WERI-Rb-1 (cell line): ENCODE measurements around the gene CTNNA3.

Experiments used
- DNase-seq: peaks from one replicate; pipeline ENCODE4 v3.0.0-alpha.2; 2020
- H3K27ac ChIP-seq: fragments of 250-450 bp; sonication (Bioruptor Pico); 2 replicates; pipeline ENCODE4 v1.5.1; 2020; ENCODE audit warnings: mild to moderate bottlenecking, moderate library complexity
- H3K27me3 ChIP-seq: fragments of 250-450 bp; sonication (Bioruptor Pico); 2 replicates; pipeline ENCODE4 v1.5.1; 2021; ENCODE audit warnings: mild to moderate bottlenecking, low read depth, moderate library complexity; ENCODE audit not compliant: insufficient read depth, severe bottlenecking
- H3K36me3 ChIP-seq: fragments of 250-450 bp; sonication (Bioruptor Pico); 2 replicates; pipeline ENCODE4 v1.5.1; 2020; ENCODE audit warnings: mild to moderate bottlenecking, moderate library complexity
- H3K4me3 ChIP-seq: 2 replicates; pipeline ENCODE4 v1.5.1; 2011; ENCODE audit warnings: low read depth, mild to moderate bottlenecking, control low read depth, low read length
- H3K9me3 ChIP-seq: fragments of 250-450 bp; sonication (Bioruptor Pico); 2 replicates; pipeline ENCODE4 v1.5.1; 2021; ENCODE audit warnings: mild to moderate bottlenecking, moderate library complexity; ENCODE audit not compliant: severe bottlenecking
- TF ChIP-seq, protein P1 (sequence below): IDR thresholded peaks from 2 replicates; pipeline ENCODE4 v1.5.1; 2011; ENCODE audit warnings: low read depth, mild to moderate bottlenecking, control low read depth, inconsistent platforms, low read length

CTNNA3 gene

DNA sequence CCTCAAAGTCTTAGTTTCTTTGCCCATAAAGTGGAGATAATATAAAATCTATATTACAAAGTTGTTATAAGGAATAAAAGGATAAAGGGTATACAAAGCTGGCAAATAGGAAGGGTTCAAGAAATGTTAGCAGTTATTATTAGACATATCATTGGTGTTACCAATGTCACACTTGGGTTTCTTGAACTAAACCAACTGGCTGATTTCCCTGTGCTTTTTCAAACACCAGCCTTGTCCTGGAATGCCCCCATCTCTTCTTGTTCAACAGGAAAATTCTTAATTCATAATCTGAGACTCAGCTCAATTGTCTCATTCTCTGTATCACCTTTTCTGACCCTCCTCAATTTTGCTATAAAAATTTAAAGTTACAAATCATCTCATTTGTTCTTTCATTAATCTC lies 913.9 kb downstream of the CTNNA3 start:
- no peak overlapping the region for H3K27ac ChIP-seq
- DNase-seq, result no peak
- no peaks in the 10 kb centered on the region for H3K36me3 ChIP-seq
- H3K27me3 ChIP-seq, result no peaks in the 10 kb centered on the region
- no peak overlapping the region for H3K4me3 ChIP-seq
- TF ChIP-seq, protein P1, sequence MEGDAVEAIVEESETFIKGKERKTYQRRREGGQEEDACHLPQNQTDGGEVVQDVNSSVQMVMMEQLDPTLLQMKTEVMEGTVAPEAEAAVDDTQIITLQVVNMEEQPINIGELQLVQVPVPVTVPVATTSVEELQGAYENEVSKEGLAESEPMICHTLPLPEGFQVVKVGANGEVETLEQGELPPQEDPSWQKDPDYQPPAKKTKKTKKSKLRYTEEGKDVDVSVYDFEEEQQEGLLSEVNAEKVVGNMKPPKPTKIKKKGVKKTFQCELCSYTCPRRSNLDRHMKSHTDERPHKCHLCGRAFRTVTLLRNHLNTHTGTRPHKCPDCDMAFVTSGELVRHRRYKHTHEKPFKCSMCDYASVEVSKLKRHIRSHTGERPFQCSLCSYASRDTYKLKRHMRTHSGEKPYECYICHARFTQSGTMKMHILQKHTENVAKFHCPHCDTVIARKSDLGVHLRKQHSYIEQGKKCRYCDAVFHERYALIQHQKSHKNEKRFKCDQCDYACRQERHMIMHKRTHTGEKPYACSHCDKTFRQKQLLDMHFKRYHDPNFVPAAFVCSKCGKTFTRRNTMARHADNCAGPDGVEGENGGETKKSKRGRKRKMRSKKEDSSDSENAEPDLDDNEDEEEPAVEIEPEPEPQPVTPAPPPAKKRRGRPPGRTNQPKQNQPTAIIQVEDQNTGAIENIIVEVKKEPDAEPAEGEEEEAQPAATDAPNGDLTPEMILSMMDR, result no peak
- H3K9me3 ChIP-seq, result no peaks in the 10 kb centered on the region

DNA sequence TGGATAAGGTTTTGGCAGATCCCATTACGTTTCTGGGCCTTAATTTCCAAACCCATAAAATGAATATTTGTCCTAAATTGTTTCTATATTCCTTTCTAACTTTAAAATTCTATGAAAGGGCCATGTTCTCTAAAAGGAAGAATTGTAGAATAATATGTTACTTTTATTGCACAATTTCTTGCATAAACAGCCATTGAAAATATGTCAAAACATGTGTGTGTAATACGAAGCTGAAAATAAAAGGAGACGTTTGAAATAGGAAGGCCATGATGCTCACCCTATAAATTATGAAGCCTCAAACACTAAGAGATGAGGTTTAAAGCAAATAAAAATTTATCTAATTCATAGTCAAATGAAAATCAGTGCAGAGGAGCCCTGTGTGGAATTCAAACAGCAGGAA lies 915.2 kb downstream of the CTNNA3 start:
- H3K36me3 ChIP-seq, result no peaks in the 10 kb centered on the region

DNA sequence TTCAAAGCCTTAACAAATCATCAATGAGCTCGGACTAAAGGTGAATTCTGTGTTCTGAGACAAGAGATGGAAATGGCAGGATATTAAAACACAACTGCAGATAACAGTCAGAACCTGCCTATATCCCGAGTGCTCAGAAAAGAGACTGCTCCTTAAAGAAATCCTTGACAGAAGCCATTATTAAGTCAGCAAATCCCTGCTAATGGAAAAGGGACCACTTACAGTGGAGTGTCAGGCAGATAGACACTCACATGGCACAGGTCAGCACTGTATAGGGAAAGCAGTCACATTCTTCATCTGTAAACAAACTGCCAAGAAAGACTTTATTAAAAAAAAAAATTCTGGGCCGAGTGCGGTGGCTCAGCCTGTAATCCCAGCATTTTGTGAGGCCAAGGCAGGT lies 917.6 kb downstream of the CTNNA3 start:
- H3K9me3 ChIP-seq, result no peaks in the 10 kb centered on the region
- H3K27me3 ChIP-seq, result no peaks in the 10 kb centered on the region
- no peak overlapping the region for H3K4me3 ChIP-seq
- no peak for DNase-seq
- H3K36me3 ChIP-seq, result no peaks in the 10 kb centered on the region
- H3K27ac ChIP-seq, result no peak overlapping the region
- TF ChIP-seq, protein P1, result no peak

More for the DNA sequence above, 915.2 kb downstream of the CTNNA3 start:
- Histone ChIP-seq H3K4me3 (no peak overlapping the region), H3K27ac (no peak overlapping the region), H3K27me3 (no peaks in the 10 kb centered on the region), H3K9me3 (no peaks in the 10 kb centered on the region)
- TF ChIP-seq, protein P1, result no peak
- no peak for DNase-seq

DNA sequence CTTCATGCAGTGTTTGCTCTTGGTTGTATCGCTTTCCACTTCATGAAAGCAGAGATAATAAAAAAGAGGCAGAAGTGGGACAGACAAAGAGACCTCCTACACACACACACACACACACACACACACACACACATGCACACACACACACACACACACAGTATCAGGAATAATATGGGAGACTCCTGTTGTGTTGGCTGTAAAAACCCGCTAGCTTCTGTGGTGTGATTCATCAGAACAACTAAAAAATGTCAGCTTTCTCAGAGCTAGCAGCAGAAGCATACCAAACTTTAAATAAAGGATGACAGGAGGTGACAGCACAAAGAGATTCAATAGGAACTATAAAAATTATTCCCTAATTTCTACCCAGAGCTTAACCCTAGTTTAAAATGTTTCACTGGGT lies 918.3 kb downstream of the CTNNA3 start:
- Histone ChIP-seq H3K27ac (no peak overlapping the region), H3K9me3 (no peaks in the 10 kb centered on the region), H3K27me3 (no peaks in the 10 kb centered on the region), H3K4me3 (no peak overlapping the region), H3K36me3 (no peaks in the 10 kb centered on the region)
- DNase-seq, result no peak
- TF ChIP-seq, protein P1, result no peak

DNA sequence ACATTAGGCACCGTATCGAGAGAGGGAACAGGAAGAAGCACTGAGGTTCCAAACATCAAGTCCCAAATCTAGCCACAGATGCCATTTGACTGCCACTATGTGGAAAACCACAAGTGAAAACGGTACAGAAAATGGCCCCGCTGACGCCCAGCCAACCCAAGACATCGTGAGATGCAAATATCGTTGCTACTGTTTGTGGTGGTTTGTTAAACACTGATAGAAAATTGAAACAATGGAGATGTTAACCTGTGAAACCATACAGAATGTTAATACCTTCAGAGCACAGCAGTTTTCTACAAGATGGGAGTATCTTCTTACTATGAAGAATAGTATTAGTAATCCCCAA lies 922.5 kb downstream of the CTNNA3 start:
- DNase-seq, result no peak
- no peaks in the 10 kb centered on the region for H3K27me3 ChIP-seq

More for the DNA sequence above, 922.5 kb downstream of the CTNNA3 start:
- TF ChIP-seq, protein P1, result no peak
- no peak overlapping the region for H3K27ac ChIP-seq
- H3K9me3 ChIP-seq, result no peaks in the 10 kb centered on the region
- no peaks in the 10 kb centered on the region for H3K36me3 ChIP-seq
- H3K4me3 ChIP-seq, result no peak overlapping the region
